Astrocyte (in vitro differentiated cells and primary cell): ENCODE measurements around the gene ABHD17B.

Experiments
- CTCF ChIP-seq: IDR thresholded peaks from 2 replicates; pipeline ENCODE4 v1.5.1; 2011; ENCODE audit warnings: low read depth, mild to moderate bottlenecking, inconsistent platforms, low read length, moderate library complexity; ENCODE audit not compliant: insufficient read depth
- EZH2 ChIP-seq: IDR thresholded peaks from 2 replicates; pipeline ENCODE4 v1.6.1; 2012; ENCODE audit warnings: mild to moderate bottlenecking, low read length, inconsistent platforms; ENCODE audit not compliant: insufficient read depth

- TF ChIP-seq CTCF: no peak
- TF ChIP-seq EZH2: no peak
Measured at GRCh38 chr9:71895117-71895516, 15.9 kb downstream of the ABHD17B start.
